SJSA1 (cell line): ENCODE data around the gene ITPR2. TPM values are rescaled to one million over a fixed set of nuclear protein-coding genes. Genes with fewer than 3 reads are reported as not detected.

ENCODE experiments used
- DNase-seq, 2 experiments: peaks; one replicate each; pipeline ENCODE4 v3.0.0-alpha.2; 2015 to 2020; ENCODE audit warnings: low spot score in 2 of 2, low read depth in 1 of 2
- H3K27ac ChIP-seq: fragments of 250-450 bp; sonication (Bioruptor Pico); 2 replicates; pipeline ENCODE4 v1.5.1; 2020; ENCODE audit warnings: mild to moderate bottlenecking, moderate library complexity
- H3K27me3 ChIP-seq: fragments of 250-450 bp; sonication (Bioruptor Pico); replicated peaks from 2 replicates; pipeline ENCODE4 v1.5.1; 2020; ENCODE audit warnings: mild to moderate bottlenecking, moderate library complexity
- H3K36me3 ChIP-seq: fragments of 250-450 bp; sonication (Bioruptor Pico); 2 replicates; pipeline ENCODE4 v1.5.1; 2020; ENCODE audit warnings: mild to moderate bottlenecking
- H3K4me1 ChIP-seq: fragments of 250-450 bp; sonication (Bioruptor Pico); replicated peaks from 2 replicates; pipeline ENCODE4 v1.6.1; 2021; ENCODE audit warnings: mild to moderate bottlenecking
- H3K4me3 ChIP-seq: fragments of 250-450 bp; sonication (Bioruptor Pico); 2 replicates; pipeline ENCODE4 v1.5.1; 2020; ENCODE audit warnings: mild to moderate bottlenecking
- H3K9me3 ChIP-seq: fragments of 250-450 bp; sonication (Bioruptor Pico); replicated peaks from 2 replicates; pipeline ENCODE4 v1.5.1; 2020; ENCODE audit warnings: mild to moderate bottlenecking
- total RNA-seq: library from RNA; depleted of rRNA; stranded (reverse); fragments of >200 nt; shearing (Covaris generic); gene quantifications from 2 replicates; pipeline ENCODE4 v1.2.3, GENCODE V29; 2014

The ITPR2 gene
- total RNA-seq, 1 experiment from 2014 or later = 82.3 TPM

GRCh38 chr12:26513363-26514043, 319.5 kb downstream of the ITPR2 start:
- Histone ChIP-seq H3K36me3 (peaks cover 7% of the 10 kb centered on the region; the same call in 1 of the 2 replicates), H3K4me1 (no peaks in the 10 kb centered on the region), H3K27ac (no peak overlapping the region), H3K27me3 (no peaks in the 10 kb centered on the region), H3K9me3 (no peaks in the 10 kb centered on the region), H3K4me3 (no peak overlapping the region)
- DNase-seq = no peak

- no peaks in the 10 kb centered on the region for H3K27me3 ChIP-seq
- H3K9me3 ChIP-seq = no peaks in the 10 kb centered on the region
- no peaks in the 10 kb centered on the region for H3K4me1 ChIP-seq
- H3K27ac ChIP-seq = no peak overlapping the region
- H3K4me3 ChIP-seq = no peak overlapping the region
- no peak for DNase-seq
- peaks cover 3% of the 10 kb centered on the region; the same call in 1 of the 2 replicates for H3K36me3 ChIP-seq
Observed at GRCh38 chr12:26512213-26512612, 320.8 kb downstream of the ITPR2 start.

- H3K27ac ChIP-seq = no peak overlapping the region
- DNase-seq = no peak
- peaks cover 3% of the 10 kb centered on the region; the same call in 1 of the 2 replicates for H3K36me3 ChIP-seq
- H3K4me3 ChIP-seq = no peak overlapping the region
- H3K9me3 ChIP-seq = no peaks in the 10 kb centered on the region
- no peaks in the 10 kb centered on the region for H3K4me1 ChIP-seq
- no peaks in the 10 kb centered on the region for H3K27me3 ChIP-seq
Observed at GRCh38 chr12:26510354-26510674, 322.7 kb downstream of the ITPR2 start.

GRCh38 chr12:26507613-26508012, 325.4 kb downstream of the ITPR2 start:
- Histone ChIP-seq H3K9me3 (no peaks in the 10 kb centered on the region), H3K4me1 (no peaks in the 10 kb centered on the region), H3K36me3 (peaks cover 3% of the 10 kb centered on the region; the same call in 1 of the 2 replicates), H3K27ac (no peak overlapping the region), H3K4me3 (no peak overlapping the region), H3K27me3 (no peaks in the 10 kb centered on the region)
- no peak for DNase-seq

- Histone ChIP-seq H3K27ac (no peak overlapping the region), H3K27me3 (no peaks in the 10 kb centered on the region), H3K4me3 (no peak overlapping the region), H3K9me3 (no peaks in the 10 kb centered on the region), H3K36me3 (no peaks in the 10 kb centered on the region), H3K4me1 (no peaks in the 10 kb centered on the region)
- no peak for DNase-seq
Observed at GRCh38 chr12:26499979-26500640, 332.9 kb downstream of the ITPR2 start.

GRCh38 chr12:26496170-26496569, 336.8 kb downstream of the ITPR2 start:
- Histone ChIP-seq H3K27ac (no peak overlapping the region), H3K4me3 (no peak overlapping the region), H3K27me3 (no peaks in the 10 kb centered on the region), H3K36me3 (peaks cover 13% of the 10 kb centered on the region), H3K9me3 (no peaks in the 10 kb centered on the region), H3K4me1 (no peaks in the 10 kb centered on the region)
- no peak for DNase-seq

GRCh38 chr12:26493656-26494055, 339.3 kb downstream of the ITPR2 start:
- Histone ChIP-seq H3K27me3 (no peaks in the 10 kb centered on the region), H3K36me3 (peaks cover 13% of the 10 kb centered on the region), H3K4me1 (no peaks in the 10 kb centered on the region), H3K4me3 (no peak overlapping the region), H3K9me3 (no peaks in the 10 kb centered on the region), H3K27ac (no peak overlapping the region)
- no peak for DNase-seq

- no peaks in the 10 kb centered on the region for H3K4me1 ChIP-seq
- H3K9me3 ChIP-seq = no peaks in the 10 kb centered on the region
- no peaks in the 10 kb centered on the region for H3K27me3 ChIP-seq
- no peak overlapping the region for H3K4me3 ChIP-seq
- no peak overlapping the region for H3K27ac ChIP-seq
- peaks cover 18% of the 10 kb centered on the region for H3K36me3 ChIP-seq
- no peak for DNase-seq
Observed at GRCh38 chr12:26492406-26492805, 340.6 kb downstream of the ITPR2 start.

GRCh38 chr12:26489908-26490307, 343.1 kb downstream of the ITPR2 start:
- Histone ChIP-seq H3K27ac (no peak overlapping the region), H3K9me3 (no peaks in the 10 kb centered on the region), H3K4me3 (no peak overlapping the region), H3K4me1 (no peaks in the 10 kb centered on the region), H3K36me3 (peaks cover 29% of the 10 kb centered on the region), H3K27me3 (no peaks in the 10 kb centered on the region)
- no peak for DNase-seq

GRCh38 chr12:26488351-26488750, 344.6 kb downstream of the ITPR2 start:
- H3K4me3 ChIP-seq = no peak overlapping the region
- DNase-seq = no peak
- H3K36me3 ChIP-seq = peaks cover 31% of the 10 kb centered on the region
- H3K27ac ChIP-seq = no peak overlapping the region
- no peaks in the 10 kb centered on the region for H3K4me1 ChIP-seq
- no peaks in the 10 kb centered on the region for H3K9me3 ChIP-seq
- no peaks in the 10 kb centered on the region for H3K27me3 ChIP-seq

GRCh38 chr12:26473291-26473690, 359.7 kb downstream of the ITPR2 start:
- H3K4me1 ChIP-seq = no peaks in the 10 kb centered on the region
- no peak overlapping the region for H3K4me3 ChIP-seq
- no peaks in the 10 kb centered on the region for H3K27me3 ChIP-seq
- DNase-seq = no peak
- peaks cover 34% of the 10 kb centered on the region for H3K36me3 ChIP-seq
- H3K27ac ChIP-seq = no peak overlapping the region
- H3K9me3 ChIP-seq = no peaks in the 10 kb centered on the region

- Histone ChIP-seq H3K4me3 (no peak overlapping the region), H3K27ac (no peak overlapping the region), H3K4me1 (no peaks in the 10 kb centered on the region), H3K36me3 (peaks cover 30% of the 10 kb centered on the region), H3K9me3 (no peaks in the 10 kb centered on the region), H3K27me3 (no peaks in the 10 kb centered on the region)
- DNase-seq = peak in 1 of 2 experiments; percentile 9
Observed at GRCh38 chr12:26471560-26471959, 361.4 kb downstream of the ITPR2 start.

- no peaks in the 10 kb centered on the region for H3K27me3 ChIP-seq
- H3K4me3 ChIP-seq = no peak overlapping the region
- no peak for DNase-seq
- H3K9me3 ChIP-seq = no peaks in the 10 kb centered on the region
- H3K4me1 ChIP-seq = no peaks in the 10 kb centered on the region
- no peak overlapping the region for H3K27ac ChIP-seq
- peaks cover 32% of the 10 kb centered on the region for H3K36me3 ChIP-seq
Observed at GRCh38 chr12:26469421-26470180, 363.4 kb downstream of the ITPR2 start.

GRCh38 chr12:26467351-26467750, 365.6 kb downstream of the ITPR2 start:
- H3K9me3 ChIP-seq = no peaks in the 10 kb centered on the region
- no peak overlapping the region for H3K27ac ChIP-seq
- H3K4me3 ChIP-seq = no peak overlapping the region
- H3K36me3 ChIP-seq = peaks cover 22% of the 10 kb centered on the region
- no peaks in the 10 kb centered on the region for H3K4me1 ChIP-seq
- DNase-seq = no peak
- no peaks in the 10 kb centered on the region for H3K27me3 ChIP-seq
